HepG2 (cell line): ENCODE results near the gene NPC1.

Source experiments
- CEBPB ChIP-seq: IDR thresholded peaks from 2 replicates; pipeline ENCODE4 v1.6.1; 2011; ENCODE audit warnings: low read depth, low read length, improper control_type of control experiment, borderline replicate concordance
- CTCF ChIP-seq: sonication (generic); formaldehyde crosslinking; IDR thresholded peaks from 2 replicates; pipeline ENCODE4 v1.5.0; 2020; ENCODE audit warnings: mild to moderate bottlenecking, missing genetic modification reagents, moderate library complexity
- DNMT1 ChIP-seq: sonication (generic); formaldehyde crosslinking; IDR thresholded peaks from 2 replicates; pipeline ENCODE4 v1.5.1; 2020; ENCODE audit warnings: mild to moderate bottlenecking, missing genetic modification reagents
- MAFK ChIP-seq, 2 experiments: IDR thresholded peaks in 1 of 2; conservative IDR thresholded peaks in 1 of 2; 2 replicates each; pipeline ENCODE4 v1.6.1; 2011; ENCODE audit warnings: improper control_type of control experiment in 2 of 2, low read length in 2 of 2
- SMYD3 ChIP-seq: sonication (generic); formaldehyde crosslinking; IDR thresholded peaks from 2 replicates; pipeline ENCODE4 v1.8.1; 2023; ENCODE audit warnings: mild to moderate bottlenecking, missing genetic modification reagents
- SRSF9 ChIP-seq: fragments of 200-400 bp; formaldehyde crosslinking; IDR thresholded peaks from 2 replicates; pipeline ENCODE4 v1.6.1; 2018; ENCODE audit warnings: borderline replicate concordance, mild to moderate bottlenecking, low read depth, low read length; ENCODE audit not compliant: insufficient read depth, poor library complexity, severe bottlenecking
- ZNF263 ChIP-seq: sonication (generic); formaldehyde crosslinking; IDR thresholded peaks from 2 replicates; pipeline ENCODE4 v1.4.0; 2020; ENCODE audit warnings: missing genetic modification reagents
- ZNF274 ChIP-seq: sonication (generic); formaldehyde crosslinking; IDR thresholded peaks from 2 replicates; pipeline ENCODE4 v1.5.1; 2020; ENCODE audit warnings: mild to moderate bottlenecking, missing genetic modification reagents
- ZNF558 ChIP-seq: sonication (generic); formaldehyde crosslinking; IDR thresholded peaks from 2 replicates; pipeline ENCODE4 v1.9.0; 2022; ENCODE audit warnings: mild to moderate bottlenecking, missing genetic modification reagents, borderline replicate concordance
- ZNF766 ChIP-seq: sonication (generic); formaldehyde crosslinking; IDR thresholded peaks from 2 replicates; pipeline ENCODE4 v1.5.0; 2020; ENCODE audit warnings: missing genetic modification reagents, borderline replicate concordance

GRCh38 chr18:23553887-23554286 lies 32.4 kb downstream of the NPC1 start:
- TF ChIP-seq SMYD3 (CRISPR knock-in tag) (no peak), MAFK (conservative IDR thresholded peaks at IDR 0.05 in 1 of 2, IDR thresholded peaks at IDR 0.05 in 1 of 2; ENCODE audit: low read length in 2 of 2) (no peak), ZNF558 (CRISPR knock-in tag) (no peak), ZNF263 (CRISPR knock-in tag) (no peak), ZNF274 (CRISPR knock-in tag) (no peak), CEBPB (no peak), ZNF766 (CRISPR knock-in tag) (no peak), CTCF (CRISPR knock-in tag) (no peak), SRSF9 (no peak), DNMT1 (CRISPR knock-in tag) (no peak)
